GM19328 (cell line): ENCODE data around the gene CACNA1C.

ENCODE experiments used
- ATAC-seq: cut with Tn5 transposase; IDR thresholded peaks from one replicate; pipeline ENCODE4 v1.9.1; 2021; ENCODE audit warnings: mild to moderate bottlenecking, moderate library complexity; ENCODE audit not compliant: unreplicated experiment

Gene CACNA1C

DNA sequence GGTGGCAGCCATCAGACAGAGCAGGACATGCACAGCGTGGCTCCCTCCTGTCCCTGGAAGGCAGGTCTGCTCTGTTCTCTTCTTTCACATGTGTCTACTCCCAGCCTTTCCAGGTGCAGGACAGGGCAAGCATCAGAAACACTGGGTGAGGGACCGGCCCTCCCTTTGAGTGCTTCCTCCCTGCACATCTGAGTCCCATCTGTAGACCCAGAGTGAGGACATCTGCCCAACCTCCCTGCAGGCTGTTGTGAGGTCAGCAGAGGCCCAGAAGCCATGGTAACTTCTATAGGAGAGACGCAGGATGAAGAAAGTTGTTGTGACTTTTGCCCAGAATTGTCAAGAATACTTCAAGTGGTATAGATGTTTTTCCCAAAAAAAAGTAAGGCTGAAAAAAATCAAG, 282.7 kb downstream of the CACNA1C start:
- ATAC-seq: no peak

DNA sequence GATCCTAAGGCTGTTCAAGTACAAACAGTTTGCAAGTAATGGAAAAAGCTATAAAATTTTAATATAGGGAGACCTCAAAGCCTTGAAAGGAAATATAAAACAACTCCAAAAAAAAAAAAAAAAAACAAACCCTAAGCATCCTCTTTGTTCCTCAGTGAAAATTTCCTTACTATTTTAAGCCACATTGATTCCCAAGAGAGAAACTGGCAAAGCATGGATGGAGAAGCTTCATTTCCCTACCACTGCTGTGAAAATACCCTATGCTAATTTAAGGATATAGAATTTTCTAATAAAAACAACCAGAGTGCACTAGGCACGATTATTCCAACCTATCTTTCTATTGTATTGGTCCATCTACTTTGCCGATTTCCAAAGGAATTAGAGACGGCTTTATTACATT, 283.1 kb downstream of the CACNA1C start:
- ATAC-seq: no peak

DNA sequence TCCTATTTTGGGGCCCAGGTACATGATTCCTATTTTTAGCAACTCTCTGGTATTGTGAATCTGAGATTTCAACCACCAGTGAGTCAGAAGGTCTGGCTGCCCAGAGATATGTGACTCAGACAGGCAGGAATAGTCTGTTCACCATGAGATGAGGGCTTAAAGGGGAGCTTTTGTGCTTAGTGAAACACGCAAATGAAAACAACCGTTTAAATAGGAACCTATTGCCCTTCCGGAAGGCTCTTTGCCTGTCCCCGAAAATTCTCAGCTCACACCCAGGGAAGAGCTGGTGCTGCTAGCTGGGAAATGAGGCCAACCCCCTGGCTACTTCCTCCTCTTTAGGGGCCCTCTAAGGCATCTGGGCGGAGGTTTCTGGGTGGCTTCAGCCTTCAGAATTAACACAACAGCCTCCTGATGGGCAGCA, 283.6 kb downstream of the CACNA1C start:
- peak; percentile 80 for ATAC-seq

DNA sequence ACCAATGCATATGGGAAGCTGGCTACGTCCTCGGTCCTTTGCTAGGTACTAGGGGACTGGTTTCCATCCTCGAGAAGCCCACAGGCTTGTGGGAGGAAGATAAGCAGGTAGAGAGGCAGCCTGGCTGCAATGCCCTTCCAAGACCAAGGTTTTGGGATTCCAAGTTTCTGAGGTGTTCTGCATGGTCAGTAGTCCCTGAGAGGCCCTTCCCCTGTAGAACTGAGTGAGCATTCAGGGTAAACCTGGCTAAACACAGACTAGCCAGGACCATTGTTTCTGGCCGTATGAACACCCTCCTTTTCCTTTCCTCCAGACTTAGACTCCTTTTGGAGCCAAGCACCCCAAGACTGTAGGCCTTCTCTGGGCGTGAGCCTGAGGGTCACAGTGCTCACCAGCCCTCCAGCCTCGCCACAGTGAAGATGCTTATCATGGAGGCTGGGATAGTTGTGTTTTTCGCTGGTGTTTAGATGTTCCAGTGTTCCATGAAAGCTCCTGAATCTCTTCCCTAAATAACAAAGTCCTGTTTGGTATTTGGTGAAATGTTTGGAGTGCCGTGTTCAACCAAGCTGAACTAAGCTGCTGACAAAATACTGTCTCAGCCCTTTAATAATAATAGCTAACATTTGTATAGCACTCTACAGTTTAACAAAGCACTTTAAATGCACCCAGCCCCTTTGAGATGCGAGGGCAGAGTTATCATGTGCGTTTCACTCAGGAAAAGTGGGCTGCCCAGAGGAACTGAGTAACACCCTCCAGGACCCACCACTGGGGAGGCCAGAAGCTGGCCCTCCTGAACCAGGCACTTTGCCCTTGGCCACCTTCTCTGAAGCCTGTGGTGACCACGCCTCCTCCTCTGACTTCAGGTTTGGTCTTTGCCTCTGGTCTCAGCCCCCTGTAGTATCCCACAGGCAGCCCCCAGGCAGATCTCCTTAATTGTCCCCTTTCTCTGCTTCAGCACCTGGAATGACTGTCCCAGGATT, 284.5 kb downstream of the CACNA1C start:
- no peak for ATAC-seq

DNA sequence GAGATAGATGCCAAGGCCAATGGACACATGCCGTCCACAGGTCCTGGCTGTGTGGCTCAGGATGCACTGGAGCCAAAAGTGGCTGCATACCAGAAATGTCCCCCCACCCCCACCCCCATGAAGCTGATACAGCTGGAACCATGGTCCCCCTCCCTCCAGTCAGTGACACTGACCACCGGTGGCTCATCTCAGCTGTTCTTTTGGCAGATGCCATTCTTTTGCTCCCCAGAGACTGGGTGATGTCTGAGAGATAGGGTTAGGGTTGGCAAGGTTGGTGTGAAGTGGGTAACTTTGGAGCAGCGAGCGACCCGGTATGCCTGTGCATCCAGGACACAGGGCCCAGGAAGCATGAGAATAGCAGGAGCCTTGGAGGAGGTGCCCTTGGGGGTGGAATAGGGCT, 285.6 kb downstream of the CACNA1C start:
- ATAC-seq: no peak

DNA sequence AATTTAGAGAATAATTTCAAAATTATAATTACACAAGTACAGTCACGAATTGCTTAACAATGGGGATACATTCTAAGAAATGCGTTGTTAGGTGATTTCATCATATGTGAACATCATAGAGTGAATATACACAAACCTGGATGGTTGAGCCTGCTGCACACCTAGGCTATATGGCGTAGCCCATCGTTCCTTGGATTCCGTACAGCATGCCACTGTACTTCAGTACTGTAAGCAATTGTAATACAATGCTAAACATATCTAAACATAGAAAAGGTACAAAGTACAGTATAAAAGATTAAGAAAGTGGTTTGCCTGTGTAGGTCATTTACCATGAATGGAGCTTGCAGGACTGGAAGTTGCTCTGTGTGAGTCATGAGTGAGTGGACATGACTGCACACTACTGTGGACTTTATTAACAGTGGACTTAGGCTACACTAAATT, 286.2 kb downstream of the CACNA1C start:
- ATAC-seq: no peak

DNA sequence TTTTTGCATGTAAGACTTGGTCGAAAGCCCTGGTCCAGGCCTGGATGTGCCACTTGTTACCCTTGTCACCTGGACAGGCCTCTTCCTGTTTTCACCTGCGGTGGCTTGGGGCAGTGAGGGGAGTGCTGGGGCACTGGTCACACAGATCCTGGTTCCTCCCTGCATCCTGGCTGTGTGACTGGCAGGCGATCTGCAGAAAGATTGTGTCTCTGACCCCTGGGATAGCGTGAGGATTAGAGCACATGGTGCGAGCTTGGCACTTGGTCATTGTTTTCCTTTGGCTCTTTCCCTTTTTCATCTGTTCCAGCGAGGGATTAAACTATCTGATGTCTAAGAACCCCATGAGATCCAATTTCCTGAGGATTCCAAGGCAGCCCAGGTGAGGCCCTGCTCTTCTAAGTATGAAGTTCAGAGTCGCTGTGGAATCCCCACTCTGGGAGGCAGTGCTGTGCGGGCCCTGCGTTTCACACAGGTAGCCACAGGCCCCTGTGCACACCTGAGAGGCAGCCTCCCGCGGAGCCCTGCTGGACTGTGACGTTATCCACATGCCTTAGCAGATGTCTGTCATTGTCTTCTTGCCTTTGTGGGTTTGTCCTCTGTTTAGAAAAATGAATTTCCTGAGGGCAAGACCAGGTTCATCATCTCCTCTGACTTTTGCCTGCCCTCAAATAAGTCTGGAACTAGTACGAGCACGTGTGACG, 288.4 kb downstream of the CACNA1C start:
- no peak for ATAC-seq

DNA sequence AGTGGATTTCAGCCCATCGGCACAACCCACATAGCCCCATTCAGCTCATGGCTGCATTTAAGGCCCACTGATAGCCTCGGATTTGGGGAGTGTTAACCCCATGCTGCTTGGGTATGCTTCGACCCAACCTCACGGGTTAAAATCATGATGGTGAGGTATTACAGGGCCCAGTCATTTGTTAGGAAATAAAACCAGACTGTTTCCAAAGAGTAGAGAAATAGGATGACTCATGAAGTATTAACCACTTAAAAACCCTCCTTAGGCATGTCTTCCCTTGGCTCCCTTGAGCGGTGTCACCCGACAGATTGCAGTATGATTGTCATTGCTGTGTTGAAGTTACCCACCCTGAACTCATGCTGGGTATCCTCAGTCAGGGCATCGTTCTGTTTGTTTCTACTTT, 289.1 kb downstream of the CACNA1C start:
- no peak for ATAC-seq

DNA sequence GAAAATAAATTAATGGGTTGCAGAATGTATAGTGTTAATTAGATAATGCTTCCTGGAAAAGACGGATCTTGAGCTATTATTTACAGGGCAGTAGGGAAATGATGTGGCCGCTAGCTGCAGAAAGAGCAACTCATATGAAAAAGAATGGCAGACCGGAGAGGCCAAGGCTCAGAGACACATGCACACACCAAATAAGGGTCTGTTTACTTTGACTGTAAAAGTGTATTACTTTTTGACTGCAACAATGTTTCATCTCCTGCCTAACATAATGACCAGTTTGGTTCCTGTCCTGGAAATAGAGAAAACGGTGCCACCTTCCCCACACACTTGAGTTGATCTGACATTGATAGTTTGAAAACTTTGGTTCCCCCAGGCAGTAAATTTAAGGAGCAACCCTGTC, 290.9 kb downstream of the CACNA1C start:
- no peak for ATAC-seq

DNA sequence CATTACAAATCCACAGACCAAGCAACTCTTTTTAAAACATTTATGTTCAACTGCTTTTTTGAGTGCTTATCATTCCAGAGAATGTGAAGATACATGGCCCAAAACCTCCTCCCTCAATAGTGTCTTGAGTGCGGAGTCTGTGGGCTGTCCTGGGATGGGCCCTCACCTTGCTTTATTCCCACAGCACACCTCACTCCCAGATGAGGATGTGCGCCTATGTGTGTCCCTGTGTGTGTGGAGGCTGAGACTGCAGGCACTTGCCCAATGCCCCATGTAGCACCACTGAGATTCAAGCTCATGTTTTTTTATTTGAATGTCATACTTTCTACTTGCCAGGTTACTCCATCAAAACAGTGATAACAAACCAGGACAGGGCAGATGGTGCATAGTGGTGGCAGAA, 291.7 kb downstream of the CACNA1C start:
- ATAC-seq: no peak

DNA sequence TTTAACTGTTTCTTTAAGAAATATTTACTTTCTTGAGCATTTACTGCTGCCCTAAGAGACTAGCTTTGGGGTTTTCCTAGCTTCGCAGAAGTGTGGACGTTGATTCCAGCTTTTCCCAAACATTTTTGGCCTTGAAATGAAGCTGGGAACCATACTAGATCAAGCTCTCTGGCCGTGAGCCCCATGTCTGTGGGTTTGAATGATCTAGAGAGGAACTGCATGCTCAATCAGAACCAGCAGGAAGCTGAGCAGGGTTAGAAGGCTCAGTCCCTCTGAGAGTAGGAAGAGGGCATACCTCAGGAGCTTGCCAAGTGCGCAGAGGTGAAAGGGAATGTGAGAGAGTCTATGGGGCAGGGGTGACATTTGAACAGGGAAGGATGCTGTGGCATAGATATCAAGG, 292.1 kb downstream of the CACNA1C start:
- ATAC-seq: no peak

DNA sequence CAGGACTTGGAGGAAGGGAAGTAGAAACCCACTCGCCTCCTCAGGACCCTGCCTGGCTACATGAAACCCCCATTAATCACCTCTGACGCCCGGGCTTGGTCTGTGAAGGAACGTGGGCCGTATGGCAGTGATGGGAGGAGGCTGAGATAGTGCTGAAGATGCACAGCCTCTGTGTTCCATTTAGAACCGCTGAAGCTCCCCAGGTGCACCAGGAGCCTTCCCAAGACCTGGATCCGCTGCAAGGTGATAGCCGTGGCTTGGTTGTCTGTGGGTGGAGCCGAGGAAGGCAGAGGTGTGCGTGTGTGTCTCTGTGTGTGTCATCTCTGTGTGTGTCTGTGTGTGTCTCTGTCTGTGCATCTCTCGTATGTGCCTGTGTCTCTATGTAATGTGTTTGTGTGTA, 293.1 kb downstream of the CACNA1C start:
- no peak for ATAC-seq

DNA sequence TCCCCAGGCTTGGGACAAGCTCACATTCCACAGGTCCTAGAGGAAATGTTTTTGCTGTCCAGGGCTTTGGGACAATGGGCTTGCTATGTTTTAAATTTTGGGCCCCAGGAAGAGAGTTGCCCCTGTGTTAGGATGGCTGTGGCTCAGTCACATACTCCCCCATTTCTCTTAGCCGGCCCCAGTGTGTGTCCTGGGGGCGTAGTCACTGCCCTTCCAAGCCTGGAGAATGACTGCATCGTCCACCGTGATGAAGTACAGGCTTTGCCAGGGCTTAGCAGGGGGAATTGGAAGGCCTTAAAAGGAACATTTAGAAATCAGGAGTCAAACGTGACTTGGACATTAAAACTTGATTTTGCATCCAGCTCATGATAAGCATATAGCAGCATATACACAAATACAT, 293.6 kb downstream of the CACNA1C start:
- ATAC-seq: no peak

DNA sequence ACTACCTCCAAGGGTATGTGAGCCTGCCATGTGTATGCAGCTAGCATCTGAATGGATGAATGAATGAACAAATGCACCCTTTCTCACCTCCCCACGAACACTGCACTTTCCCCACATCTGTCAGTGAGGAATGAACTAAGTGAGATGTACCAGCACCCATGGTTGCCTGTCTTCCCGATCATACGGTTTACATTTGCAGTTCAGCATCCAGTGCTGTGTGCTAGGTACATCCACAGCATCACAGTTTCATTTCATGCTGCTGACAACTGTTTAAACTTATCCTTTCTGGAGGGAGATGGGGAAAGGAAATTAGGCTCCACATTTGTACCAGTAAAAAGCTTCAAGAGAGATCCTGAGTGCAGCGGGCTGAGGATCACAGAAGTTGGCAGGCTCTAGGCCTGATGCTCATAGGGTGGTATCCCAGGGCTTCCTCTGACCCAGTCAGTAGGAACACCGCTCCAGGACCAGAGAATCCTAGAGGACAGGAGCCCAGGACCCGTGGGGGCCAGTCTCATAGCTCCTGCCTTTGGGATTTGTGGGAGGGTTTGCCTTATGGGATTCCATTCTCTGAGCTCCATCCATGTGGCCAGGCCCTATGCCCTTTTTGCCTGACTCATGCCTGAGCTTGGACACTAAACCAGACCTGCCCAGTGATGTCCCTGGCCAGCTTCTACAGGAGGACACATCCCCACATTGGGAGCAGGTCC, 294.5 kb downstream of the CACNA1C start:
- ATAC-seq: no peak

DNA sequence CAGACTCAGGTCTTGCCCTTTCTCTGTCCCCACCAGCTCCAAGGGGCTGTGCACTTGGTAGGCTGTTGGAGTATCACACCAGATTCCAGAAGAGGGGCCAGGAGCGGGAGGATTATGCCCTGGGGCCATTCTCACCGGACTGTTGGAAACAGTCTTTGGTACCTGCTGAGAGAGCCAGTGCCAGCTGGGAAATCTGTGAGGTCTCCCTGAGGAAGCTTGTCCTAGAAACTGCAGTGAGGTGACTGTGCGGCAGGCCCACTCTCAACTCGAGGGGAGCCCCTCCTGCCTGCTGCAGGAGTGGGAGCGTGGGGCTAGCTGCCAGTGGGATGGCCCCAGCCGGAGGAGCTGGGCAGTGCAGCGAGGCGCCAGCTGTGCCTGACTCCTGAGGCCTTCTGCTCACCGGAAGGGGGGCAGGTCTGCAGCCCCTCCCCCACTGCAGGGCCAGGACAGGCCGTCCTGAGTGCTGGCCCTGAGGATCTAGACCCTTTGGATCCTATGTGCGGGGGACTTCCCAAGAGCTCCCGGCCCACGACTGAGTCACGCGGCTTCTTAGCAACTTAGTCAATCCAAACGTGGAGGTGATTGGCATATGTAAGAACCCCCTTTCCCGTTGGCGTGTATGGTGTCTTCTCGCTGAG, 295.2 kb downstream of the CACNA1C start:
- ATAC-seq: no peak

DNA sequence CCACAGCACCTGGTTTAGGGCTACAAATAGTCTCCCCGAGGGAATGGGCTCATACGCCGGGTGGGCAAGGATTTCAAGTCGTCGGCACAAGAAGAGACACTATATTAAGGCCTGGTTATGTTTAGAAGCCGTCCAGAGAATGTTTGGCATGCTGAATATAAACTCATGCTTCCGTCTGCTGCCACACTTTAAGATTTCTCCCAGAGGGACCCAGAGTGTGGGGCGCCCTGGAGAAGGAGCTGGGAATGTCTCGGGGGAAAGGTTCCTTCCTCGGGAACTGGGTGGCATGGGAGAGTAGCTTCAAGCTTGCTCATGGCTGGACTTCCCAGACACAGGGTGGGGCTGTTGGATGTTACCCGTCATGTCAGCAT, 295.7 kb downstream of the CACNA1C start:
- no peak for ATAC-seq

DNA sequence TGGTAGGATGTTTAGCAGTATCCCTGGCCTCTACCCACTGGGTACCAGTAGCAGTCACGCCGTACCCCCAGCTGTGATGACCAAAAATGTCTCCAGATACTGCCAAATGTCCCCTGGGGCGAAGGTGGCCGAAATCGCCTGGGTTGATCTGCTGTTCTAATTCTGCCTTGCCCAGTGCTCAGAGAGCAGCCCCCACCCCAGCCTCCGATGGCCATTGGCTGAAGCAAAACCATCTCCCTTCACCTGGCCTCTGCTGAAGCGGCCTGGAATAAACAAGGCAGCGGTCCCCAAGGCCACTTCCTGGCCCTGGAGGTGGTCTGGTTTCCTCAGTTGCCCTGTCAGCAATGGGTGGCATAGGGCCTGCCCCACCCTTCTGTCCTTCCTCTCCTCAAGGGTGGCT, 298.4 kb downstream of the CACNA1C start:
- no peak for ATAC-seq

DNA sequence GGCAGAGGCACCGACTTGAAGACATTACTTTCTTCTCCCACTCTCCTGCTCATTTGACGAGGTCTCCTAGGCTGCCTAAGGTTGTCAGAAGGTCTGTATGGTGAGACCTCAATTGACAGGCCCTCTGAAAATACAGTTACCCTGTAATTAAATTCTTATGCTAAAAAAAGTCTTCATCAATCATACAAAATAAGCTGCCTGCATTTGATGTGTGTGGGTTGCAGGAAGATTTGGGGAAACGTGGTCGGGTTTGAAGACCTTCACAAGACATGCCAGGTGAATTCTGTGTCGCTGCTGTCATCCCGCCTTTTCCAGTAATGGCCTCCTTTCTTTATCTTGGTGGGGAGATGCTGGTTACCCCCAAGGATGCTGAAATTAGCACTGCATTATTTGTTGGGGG, 299.4 kb downstream of the CACNA1C start:
- no peak for ATAC-seq

DNA sequence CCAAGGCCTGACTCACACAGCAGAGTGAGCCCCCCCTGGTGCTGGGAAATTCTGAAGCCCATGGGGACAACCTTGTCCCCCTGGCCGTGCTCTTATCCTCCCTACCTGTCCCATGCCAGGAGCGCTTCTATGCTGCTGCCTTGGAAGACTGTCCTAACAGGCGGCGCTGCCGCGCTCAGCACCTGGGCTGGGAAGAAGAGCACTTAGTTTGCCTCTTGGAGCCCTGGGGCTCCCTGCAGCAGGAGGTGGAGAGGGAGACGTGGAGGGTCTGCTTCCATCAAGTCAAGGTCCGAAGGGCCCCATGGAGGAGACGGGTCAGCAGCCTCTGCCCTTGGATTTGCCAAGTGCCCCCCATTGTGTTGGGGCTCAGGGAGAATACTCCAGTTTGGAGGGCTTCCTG, 300.5 kb downstream of the CACNA1C start:
- no peak for ATAC-seq

DNA sequence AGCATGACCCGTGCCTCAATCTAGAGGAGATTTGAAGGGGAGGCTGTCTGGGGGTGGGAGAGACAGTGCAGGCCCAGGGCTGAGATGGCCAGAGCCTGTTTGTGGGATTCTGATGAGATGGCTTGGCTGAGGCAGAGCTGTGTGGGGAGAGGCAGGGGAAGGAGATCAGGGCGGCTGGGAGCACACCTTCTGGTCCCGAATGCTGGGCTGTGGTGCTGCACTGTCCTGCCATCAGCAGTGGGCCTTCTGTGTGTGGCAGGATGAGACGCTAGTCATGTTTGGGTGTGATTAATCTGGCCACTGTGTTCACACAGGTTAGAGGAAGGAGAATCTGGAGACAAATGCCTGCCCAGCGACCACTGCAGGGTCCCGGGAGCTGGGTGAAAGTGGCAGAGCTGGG, 300.9 kb downstream of the CACNA1C start:
- no peak for ATAC-seq
